WTC11 (cell line): Measurements from ENCODE around the gene SNHG17.

Experiments
- ATF2 ChIP-seq: sonication (generic); formaldehyde crosslinking; IDR thresholded peaks from 2 replicates; pipeline ENCODE4 v1.8.1; 2022; ENCODE audit warnings: low read depth, missing genetic modification reagents, borderline replicate concordance
- CREM ChIP-seq: sonication (generic); formaldehyde crosslinking; IDR thresholded peaks from 2 replicates; pipeline ENCODE4 v1.8.1; 2022; ENCODE audit warnings: mild to moderate bottlenecking, missing genetic modification reagents, moderate library complexity
- FOXJ3 ChIP-seq: sonication (generic); formaldehyde crosslinking; IDR thresholded peaks from 2 replicates; pipeline ENCODE4 v1.9.0; 2021; ENCODE audit warnings: missing genetic modification reagents, mild to moderate bottlenecking, borderline replicate concordance
- GABPB1 ChIP-seq: sonication (generic); formaldehyde crosslinking; IDR thresholded peaks from 2 replicates; pipeline ENCODE4 v1.8.1; 2023; ENCODE audit warnings: mild to moderate bottlenecking, missing genetic modification reagents
- NFYB ChIP-seq: sonication (generic); formaldehyde crosslinking; conservative IDR thresholded peaks from 2 replicates; pipeline ENCODE4 v1.8.0; 2022; ENCODE audit warnings: low read depth, missing genetic modification reagents
- NR1H2 ChIP-seq: sonication (generic); formaldehyde crosslinking; IDR thresholded peaks from 2 replicates; pipeline ENCODE4 v1.9.0; 2021; ENCODE audit warnings: mild to moderate bottlenecking, moderate library complexity, missing genetic modification reagents
- ZMAT4 ChIP-seq: fragments of 250-450 bp; sonication (Bioruptor Pico); IDR thresholded peaks from 2 replicates; pipeline ENCODE4 v1.9.0; 2021; ENCODE audit warnings: mild to moderate bottlenecking
- ZNF232 ChIP-seq: sonication (generic); formaldehyde crosslinking; IDR thresholded peaks from 2 replicates; pipeline ENCODE4 v1.8.0; 2022; ENCODE audit warnings: mild to moderate bottlenecking, missing genetic modification reagents
- TF ChIP-seq, protein P1 (sequence below): fragments of 200-600 bp; IDR thresholded peaks from 2 replicates; pipeline ENCODE4 v1.8.0; 2022; ENCODE audit warnings: antibody characterized with exemption
- TF ChIP-seq, protein P2 (sequence below): sonication (generic); formaldehyde crosslinking; IDR thresholded peaks from 2 replicates; pipeline ENCODE4 v1.8.0; 2022; ENCODE audit warnings: mild to moderate bottlenecking, missing genetic modification reagents
- TF ChIP-seq, protein P3 (sequence below): sonication (generic); formaldehyde crosslinking; IDR thresholded peaks from 2 replicates; pipeline ENCODE4 v1.8.1; 2023; ENCODE audit warnings: mild to moderate bottlenecking, moderate library complexity, missing genetic modification reagents

GRCh38 chr20:38437796-38438195 lies 2.7 kb upstream of the SNHG17 start:
- TF ChIP-seq, protein P1, sequence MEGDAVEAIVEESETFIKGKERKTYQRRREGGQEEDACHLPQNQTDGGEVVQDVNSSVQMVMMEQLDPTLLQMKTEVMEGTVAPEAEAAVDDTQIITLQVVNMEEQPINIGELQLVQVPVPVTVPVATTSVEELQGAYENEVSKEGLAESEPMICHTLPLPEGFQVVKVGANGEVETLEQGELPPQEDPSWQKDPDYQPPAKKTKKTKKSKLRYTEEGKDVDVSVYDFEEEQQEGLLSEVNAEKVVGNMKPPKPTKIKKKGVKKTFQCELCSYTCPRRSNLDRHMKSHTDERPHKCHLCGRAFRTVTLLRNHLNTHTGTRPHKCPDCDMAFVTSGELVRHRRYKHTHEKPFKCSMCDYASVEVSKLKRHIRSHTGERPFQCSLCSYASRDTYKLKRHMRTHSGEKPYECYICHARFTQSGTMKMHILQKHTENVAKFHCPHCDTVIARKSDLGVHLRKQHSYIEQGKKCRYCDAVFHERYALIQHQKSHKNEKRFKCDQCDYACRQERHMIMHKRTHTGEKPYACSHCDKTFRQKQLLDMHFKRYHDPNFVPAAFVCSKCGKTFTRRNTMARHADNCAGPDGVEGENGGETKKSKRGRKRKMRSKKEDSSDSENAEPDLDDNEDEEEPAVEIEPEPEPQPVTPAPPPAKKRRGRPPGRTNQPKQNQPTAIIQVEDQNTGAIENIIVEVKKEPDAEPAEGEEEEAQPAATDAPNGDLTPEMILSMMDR, result no peak
- TF ChIP-seq NFYB (CRISPR knock-in tag) (no peak), GABPB1 (CRISPR knock-in tag) (no peak), ZMAT4 (CRISPR knock-in tag) (no peak), ATF2 (CRISPR knock-in tag) (no peak), ZNF232 (CRISPR knock-in tag) (no peak), CREM (CRISPR knock-in tag) (no peak), FOXJ3 (CRISPR knock-in tag) (no peak), NR1H2 (CRISPR knock-in tag) (no peak)
- TF ChIP-seq, protein P2, sequence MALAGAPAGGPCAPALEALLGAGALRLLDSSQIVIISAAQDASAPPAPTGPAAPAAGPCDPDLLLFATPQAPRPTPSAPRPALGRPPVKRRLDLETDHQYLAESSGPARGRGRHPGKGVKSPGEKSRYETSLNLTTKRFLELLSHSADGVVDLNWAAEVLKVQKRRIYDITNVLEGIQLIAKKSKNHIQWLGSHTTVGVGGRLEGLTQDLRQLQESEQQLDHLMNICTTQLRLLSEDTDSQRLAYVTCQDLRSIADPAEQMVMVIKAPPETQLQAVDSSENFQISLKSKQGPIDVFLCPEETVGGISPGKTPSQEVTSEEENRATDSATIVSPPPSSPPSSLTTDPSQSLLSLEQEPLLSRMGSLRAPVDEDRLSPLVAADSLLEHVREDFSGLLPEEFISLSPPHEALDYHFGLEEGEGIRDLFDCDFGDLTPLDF (CRISPR knock-in tag), result no peak
- TF ChIP-seq, protein P3, sequence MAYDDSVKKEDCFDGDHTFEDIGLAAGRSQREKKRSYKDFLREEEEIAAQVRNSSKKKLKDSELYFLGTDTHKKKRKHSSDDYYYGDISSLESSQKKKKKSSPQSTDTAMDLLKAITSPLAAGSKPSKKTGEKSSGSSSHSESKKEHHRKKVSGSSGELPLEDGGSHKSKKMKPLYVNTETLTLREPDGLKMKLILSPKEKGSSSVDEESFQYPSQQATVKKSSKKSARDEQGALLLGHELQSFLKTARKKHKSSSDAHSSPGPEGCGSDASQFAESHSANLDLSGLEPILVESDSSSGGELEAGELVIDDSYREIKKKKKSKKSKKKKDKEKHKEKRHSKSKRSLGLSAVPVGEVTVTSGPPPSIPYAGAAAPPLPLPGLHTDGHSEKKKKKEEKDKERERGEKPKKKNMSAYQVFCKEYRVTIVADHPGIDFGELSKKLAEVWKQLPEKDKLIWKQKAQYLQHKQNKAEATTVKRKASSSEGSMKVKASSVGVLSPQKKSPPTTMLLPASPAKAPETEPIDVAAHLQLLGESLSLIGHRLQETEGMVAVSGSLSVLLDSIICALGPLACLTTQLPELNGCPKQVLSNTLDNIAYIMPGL (CRISPR knock-in tag), result no peak
